Measurements from ENCODE around the gene PLIN3. TPM values are rescaled to one million over a fixed set of nuclear protein-coding genes. Genes with fewer than 3 reads are reported as not detected.
A peak's percentile ranks its signal among the peaks of the same experiment; 100 is the strongest.

PLIN3 gene
- total RNA-seq, 1 donor from 2014 or later, result 73.1 TPM

GRCh38 chr19:4877753-4878490 lies 10.5 kb upstream of the PLIN3 start:
- Mint-ChIP-seq H3K27me3 (ENCODE audit: unreplicated experiment) (no peaks in the 10 kb centered on the region), H3K36me3 (ENCODE audit: low read depth, unreplicated experiment) (no peaks in the 10 kb centered on the region), H3K27ac (ENCODE audit: unreplicated experiment) (no peak overlapping the region), H3K9me3 (ENCODE audit: unreplicated experiment) (no peaks in the 10 kb centered on the region), H3K4me3 (ENCODE audit: unreplicated experiment) (no peak overlapping the region), H3K4me1 (ENCODE audit: unreplicated experiment) (no peaks in the 10 kb centered on the region)
- DNase-seq (ENCODE audit: low spot score), result no peak
- no peak for TF ChIP-seq CTCF (IDR thresholded peaks at IDR 0.05; ENCODE audit: unreplicated experiment)

GRCh38 chr19:4873930-4874329 lies 6.5 kb upstream of the PLIN3 start:
- H3K27ac Mint-ChIP-seq (ENCODE audit: unreplicated experiment), result no peak overlapping the region
- no peaks in the 10 kb centered on the region for H3K4me1 Mint-ChIP-seq (ENCODE audit: unreplicated experiment)
- no peaks in the 10 kb centered on the region for H3K36me3 Mint-ChIP-seq (ENCODE audit: low read depth, unreplicated experiment)
- H3K9me3 Mint-ChIP-seq (ENCODE audit: unreplicated experiment), result no peaks in the 10 kb centered on the region
- TF ChIP-seq CTCF (IDR thresholded peaks at IDR 0.05; ENCODE audit: unreplicated experiment), result no peak
- DNase-seq (ENCODE audit: low spot score), result no peak
- peak overlapping the region; percentile 17 for H3K4me3 Mint-ChIP-seq (ENCODE audit: unreplicated experiment)
- no peaks in the 10 kb centered on the region for H3K27me3 Mint-ChIP-seq (ENCODE audit: unreplicated experiment)

GRCh38 chr19:4871711-4872110 lies 4.2 kb upstream of the PLIN3 start:
- DNase-seq (ENCODE audit: low spot score), result no peak
- no peaks in the 10 kb centered on the region for H3K36me3 Mint-ChIP-seq (ENCODE audit: low read depth, unreplicated experiment)
- peaks cover 3% of the 10 kb centered on the region for H3K27me3 Mint-ChIP-seq (ENCODE audit: unreplicated experiment)
- no peak overlapping the region for H3K27ac Mint-ChIP-seq (ENCODE audit: unreplicated experiment)
- no peaks in the 10 kb centered on the region for H3K9me3 Mint-ChIP-seq (ENCODE audit: unreplicated experiment)
- peaks cover under 1% of the 10 kb centered on the region for H3K4me1 Mint-ChIP-seq (ENCODE audit: unreplicated experiment)
- TF ChIP-seq CTCF (IDR thresholded peaks at IDR 0.05; ENCODE audit: unreplicated experiment), result no peak
- H3K4me3 Mint-ChIP-seq (ENCODE audit: unreplicated experiment), result no peak overlapping the region

GRCh38 chr19:4870025-4870700 lies 2.7 kb upstream of the PLIN3 start:
- peaks cover 5% of the 10 kb centered on the region for H3K4me1 Mint-ChIP-seq (ENCODE audit: unreplicated experiment)
- H3K36me3 Mint-ChIP-seq (ENCODE audit: low read depth, unreplicated experiment), result no peaks in the 10 kb centered on the region
- no peaks in the 10 kb centered on the region for H3K9me3 Mint-ChIP-seq (ENCODE audit: unreplicated experiment)
- H3K4me3 Mint-ChIP-seq (ENCODE audit: unreplicated experiment), result no peak overlapping the region
- H3K27me3 Mint-ChIP-seq (ENCODE audit: unreplicated experiment), result peaks cover 6% of the 10 kb centered on the region
- DNase-seq (ENCODE audit: low spot score), result no peak
- TF ChIP-seq CTCF (IDR thresholded peaks at IDR 0.05; ENCODE audit: unreplicated experiment), result no peak
- H3K27ac Mint-ChIP-seq (ENCODE audit: unreplicated experiment), result no peak overlapping the region

GRCh38 chr19:4868286-4868834 lies 893 bp upstream of the PLIN3 start:
- Mint-ChIP-seq H3K36me3 (ENCODE audit: low read depth, unreplicated experiment) (no peaks in the 10 kb centered on the region), H3K4me1 (ENCODE audit: unreplicated experiment) (peaks cover 5% of the 10 kb centered on the region), H3K9me3 (ENCODE audit: unreplicated experiment) (no peaks in the 10 kb centered on the region), H3K4me3 (ENCODE audit: unreplicated experiment) (peak overlapping the region; percentile 88), H3K27me3 (ENCODE audit: unreplicated experiment) (peaks cover 6% of the 10 kb centered on the region), H3K27ac (ENCODE audit: unreplicated experiment) (no peak overlapping the region)
- DNase-seq (ENCODE audit: low spot score), result no peak
- TF ChIP-seq CTCF (IDR thresholded peaks at IDR 0.05; ENCODE audit: unreplicated experiment), result no peak
